Activated CD4-positive, alpha-beta T cell treated with anti-CD3 and anti-CD28 coated beads, Interleukin-10, Interleukin-2, amounts not matched to agents 100 ng/mL and 50 ng/mL, durations not matched to agents 16 hours and 8 hours (primary cell): ENCODE data around the gene CFAP100.

Experiments
- DNase-seq: peaks from one replicate; pipeline ENCODE4 v3.0.0-alpha.2; 2020

The CFAP100 gene

DNA sequence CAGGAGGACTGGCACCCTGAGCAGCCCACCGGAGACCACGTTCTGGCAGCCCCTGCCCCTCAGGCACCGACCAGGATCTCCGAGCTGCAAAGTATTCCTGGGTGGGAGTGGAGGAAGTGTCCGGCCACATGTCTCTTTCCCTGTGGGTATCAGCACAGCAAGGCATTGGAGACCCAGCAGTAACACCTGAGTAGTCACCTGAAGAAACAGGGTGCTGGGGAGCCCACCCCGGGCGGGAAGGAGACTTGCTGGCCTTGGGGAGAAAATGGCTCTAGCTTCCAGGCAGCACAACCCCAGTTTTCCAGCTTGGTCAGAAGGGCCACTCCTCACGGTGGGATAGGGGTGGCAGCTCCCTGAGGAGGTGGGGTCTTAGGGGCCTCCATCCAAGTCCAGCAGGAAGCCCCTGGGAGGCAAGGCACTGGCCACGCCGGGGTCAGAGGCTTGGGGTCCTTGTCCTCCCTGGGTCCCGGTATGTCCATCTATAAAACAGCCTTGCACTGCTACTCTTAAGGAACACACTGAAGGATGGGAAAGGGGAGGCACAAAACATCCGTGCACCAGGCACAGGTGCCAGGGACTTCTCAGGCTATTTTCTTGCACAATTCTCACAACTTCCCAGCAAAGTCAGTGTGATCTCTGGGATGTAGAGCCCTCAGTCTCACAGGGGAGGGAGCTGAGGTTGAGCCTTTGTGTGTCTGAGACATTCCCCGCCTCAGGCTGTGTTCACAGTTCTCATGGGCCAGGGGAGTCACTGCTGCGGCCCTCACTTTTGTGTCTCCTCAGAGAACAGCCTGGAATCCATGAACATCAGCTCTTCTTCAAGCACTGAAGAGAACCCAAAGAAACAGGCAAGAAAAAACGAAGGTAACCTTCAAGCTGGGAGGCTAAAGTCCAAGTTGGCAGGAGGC lies 11.9 kb downstream of the CFAP100 start:
- DNase-seq, result no peak

- DNase-seq, result no peak
Measured at GRCh38 chr3:126407412-126408044, 12.8 kb downstream of the CFAP100 start.

- DNase-seq, result no peak
Measured at GRCh38 chr3:126408099-126408498, 13.4 kb downstream of the CFAP100 start.

- DNase-seq, result no peak
Measured at GRCh38 chr3:126412841-126413692, 18.4 kb downstream of the CFAP100 start.

DNA sequence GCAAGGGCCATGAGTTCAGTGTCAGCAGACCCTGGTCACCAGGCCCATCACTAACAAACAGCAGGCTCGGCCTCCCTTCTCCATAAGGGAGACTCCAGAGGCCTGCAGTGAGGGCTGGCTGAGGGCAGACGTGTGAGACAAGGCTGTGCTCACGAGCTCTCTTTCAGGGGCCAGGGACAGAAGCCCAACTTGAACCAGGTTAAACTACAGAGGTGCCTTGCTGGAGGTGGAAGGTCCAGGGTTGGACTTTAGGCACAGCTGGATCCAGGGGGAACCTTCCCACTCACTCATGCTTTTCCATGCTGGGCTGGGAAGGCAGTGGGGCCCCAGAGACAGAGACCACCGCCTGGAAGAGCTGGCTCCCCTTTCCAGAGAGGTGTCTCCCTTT lies 19.0 kb downstream of the CFAP100 start:
- no peak for DNase-seq

DNA sequence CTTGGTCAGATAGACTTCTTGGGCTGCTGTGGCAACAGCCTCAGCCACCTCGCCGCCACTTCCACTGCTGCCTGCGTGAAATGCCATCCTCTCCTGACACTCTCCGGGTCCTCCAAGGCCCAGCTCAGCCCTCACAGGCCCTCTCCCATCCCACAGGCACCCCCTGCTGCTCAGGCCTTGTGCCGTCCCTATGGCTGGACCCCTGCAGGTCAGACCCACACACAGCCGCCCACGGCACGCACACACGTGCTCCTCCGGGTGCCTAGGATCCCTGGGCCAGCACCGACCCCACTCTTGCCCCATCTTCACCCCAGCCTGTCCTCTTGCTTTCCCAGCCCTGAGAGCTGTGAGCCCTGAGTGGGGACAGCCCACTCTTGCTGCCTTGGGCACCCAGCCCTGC lies 19.7 kb downstream of the CFAP100 start:
- DNase-seq, result no peak

DNA sequence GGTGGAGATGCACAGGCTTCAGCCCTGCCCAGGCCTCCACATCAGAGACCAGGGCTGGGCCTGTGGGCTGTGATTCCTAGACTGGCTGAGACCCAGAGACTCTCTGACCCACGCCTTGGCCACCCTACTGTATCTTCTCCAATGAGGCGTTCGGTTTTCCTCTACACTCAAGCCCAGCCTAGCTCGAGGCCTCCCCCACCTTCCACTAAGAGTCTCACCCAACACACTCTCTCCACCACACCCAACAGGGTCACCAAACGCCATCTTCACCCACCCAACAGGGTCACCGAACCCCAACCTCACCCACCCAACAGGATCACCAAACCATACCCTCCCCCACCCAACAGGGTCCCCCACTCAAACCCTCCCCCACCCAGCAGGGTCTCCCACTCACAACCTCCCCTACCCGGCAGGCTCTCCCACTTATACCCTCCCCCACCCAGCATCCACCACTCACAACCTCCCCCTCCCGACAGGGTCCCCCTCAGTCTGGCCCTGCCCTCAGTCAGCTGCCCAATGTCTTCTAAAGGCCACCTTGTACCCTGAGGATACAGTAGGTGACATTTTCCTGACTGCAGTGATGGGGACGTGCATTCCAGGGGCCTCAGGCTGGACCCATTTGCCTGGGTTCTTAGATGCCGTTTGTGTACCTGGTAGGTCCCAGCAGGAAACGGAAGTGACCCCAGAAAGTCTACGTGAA lies 20.4 kb downstream of the CFAP100 start:
- no peak for DNase-seq

GRCh38 chr3:126415661-126416591 lies 21.2 kb downstream of the CFAP100 start:
- DNase-seq, result no peak

GRCh38 chr3:126416943-126417342 lies 22.2 kb downstream of the CFAP100 start:
- DNase-seq, result no peak

GRCh38 chr3:126417515-126417914 lies 22.8 kb downstream of the CFAP100 start:
- DNase-seq, result no peak

- DNase-seq, result no peak
Measured at GRCh38 chr3:126417981-126418530, 23.3 kb downstream of the CFAP100 start.

GRCh38 chr3:126418661-126419131 lies 24.0 kb downstream of the CFAP100 start:
- no peak for DNase-seq

DNA sequence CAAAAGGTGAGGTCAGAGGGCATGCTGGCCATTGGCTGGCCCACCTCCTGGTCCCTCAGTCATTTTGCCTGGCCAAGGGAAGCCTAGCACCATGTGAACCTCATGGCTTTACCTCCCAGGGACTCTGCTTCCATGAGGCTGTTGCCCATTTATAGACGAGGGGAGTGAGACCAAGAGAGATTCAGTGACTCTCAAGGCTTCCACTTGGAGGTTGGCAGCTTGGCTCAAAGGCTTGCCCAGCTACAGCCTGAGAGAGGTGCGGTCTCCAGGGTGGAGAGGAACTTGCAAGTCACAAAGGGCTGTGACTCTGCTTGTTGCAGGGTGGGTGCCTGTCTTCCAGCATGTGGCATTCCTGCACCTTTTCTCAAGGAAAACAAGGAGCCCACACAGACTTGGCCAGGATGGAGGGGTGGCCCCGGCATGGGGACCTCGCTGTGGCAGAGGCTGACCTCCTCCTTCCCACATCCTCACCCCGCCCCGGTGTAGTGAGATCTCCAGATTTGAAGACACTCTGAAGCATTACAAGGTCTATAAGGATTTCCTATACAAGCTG lies 24.5 kb downstream of the CFAP100 start:
- DNase-seq, result no peak

GRCh38 chr3:126419886-126420786 lies 25.4 kb downstream of the CFAP100 start:
- DNase-seq, result no peak

DNA sequence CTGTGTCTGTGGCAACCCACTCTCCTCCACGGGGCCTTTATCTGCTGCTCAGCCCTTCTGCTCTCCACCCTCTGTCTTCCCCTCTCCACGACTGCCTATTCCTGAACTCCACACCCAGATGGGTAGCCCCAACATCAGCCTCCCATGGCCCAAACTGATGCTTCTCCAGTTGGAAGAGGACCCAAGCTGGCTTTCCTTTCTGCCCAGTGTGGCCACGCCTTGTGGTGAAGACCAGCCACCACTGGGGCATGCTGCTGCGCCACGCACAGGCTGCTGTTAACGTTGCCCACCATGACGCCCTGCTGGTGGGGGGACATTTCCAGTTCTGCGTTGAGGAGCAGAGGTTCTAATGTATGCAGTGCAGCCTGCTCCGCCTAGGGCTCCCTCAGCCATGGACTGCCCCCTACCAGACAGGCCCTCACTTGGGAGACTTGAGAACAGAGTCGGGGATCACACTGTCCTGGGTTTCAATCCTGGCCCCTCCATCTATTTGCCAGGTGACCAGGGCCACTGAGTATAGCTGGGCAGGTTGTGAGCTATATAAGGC lies 26.9 kb downstream of the CFAP100 start:
- no peak for DNase-seq

- DNase-seq, result no peak
Measured at GRCh38 chr3:126422121-126422520, 27.4 kb downstream of the CFAP100 start.

DNA sequence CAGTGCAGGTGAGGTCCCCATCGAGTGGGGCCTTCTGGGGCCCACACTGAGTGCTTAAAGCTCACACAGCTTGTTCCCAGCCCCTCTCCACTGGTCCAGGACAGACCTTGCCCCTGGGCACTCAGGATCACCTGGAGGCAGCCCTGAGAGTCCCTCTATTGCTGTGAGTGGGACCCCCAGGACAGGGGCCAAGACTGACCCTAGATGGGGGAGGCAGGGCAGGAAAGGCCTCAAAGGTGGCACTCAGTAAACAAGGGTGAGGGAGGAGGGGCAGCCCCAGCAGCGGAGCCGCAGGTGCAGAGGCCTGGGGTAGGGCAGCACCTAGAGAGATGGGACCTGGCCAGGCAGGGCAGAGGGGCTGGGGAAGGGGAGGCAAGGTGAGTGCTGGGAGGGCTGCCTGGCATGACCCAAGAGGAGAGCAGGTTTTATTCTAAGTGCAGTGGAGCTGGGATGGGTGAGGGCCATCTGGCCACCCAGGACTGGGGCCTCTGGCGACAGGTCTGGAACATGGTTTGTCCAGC lies 27.9 kb downstream of the CFAP100 start:
- DNase-seq, result no peak

DNA sequence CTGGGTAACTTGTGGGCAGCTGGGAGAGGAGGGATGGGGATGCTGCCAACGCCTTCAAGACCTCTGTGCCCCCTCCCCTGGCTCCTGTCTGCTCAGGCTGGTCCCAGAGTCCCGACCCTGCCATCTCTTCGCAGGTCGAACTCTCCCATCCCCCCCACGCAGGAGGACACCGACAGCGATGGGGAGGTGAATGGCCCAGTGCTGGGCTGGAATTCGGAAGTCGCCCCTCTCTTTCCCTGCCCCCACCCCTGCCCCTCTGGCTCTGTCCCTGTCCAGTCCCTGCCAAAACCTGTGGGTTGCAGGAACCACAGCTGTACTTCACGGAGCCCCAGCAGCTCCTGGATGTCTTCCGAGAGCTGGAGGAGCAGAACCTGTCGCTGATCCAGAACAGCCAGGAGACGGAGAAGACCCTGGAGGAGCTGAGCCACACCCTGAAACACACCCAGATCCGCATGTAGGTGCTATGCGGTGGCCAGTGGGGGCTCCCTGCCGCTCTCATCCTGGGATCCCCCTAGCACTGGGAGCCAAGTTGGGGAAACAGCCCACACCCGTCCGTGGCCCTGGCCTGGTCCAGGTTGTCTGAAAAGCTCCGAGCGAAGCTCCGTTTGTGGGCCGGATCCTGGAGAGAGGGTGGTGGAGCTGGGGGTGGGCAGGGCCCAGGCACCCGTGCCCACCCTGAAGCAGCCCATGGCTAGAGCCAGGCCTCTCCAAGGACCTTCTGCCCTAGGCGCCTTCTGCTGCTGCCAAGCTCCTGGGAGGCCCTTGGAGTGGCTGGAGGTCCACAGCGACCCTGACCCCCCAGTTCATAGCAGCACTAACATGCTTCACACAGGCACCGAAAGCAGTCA lies 28.7 kb downstream of the CFAP100 start:
- no peak for DNase-seq
